ENCODE data around the gene TOP2B. TPM values are rescaled to one million over a fixed set of nuclear protein-coding genes. Genes with fewer than 3 reads are reported as not detected.

TOP2B gene
- total and polyA plus RNA-seq, 2 experiments from 2014 or later, result 92.0 to 179 TPM

DNA sequence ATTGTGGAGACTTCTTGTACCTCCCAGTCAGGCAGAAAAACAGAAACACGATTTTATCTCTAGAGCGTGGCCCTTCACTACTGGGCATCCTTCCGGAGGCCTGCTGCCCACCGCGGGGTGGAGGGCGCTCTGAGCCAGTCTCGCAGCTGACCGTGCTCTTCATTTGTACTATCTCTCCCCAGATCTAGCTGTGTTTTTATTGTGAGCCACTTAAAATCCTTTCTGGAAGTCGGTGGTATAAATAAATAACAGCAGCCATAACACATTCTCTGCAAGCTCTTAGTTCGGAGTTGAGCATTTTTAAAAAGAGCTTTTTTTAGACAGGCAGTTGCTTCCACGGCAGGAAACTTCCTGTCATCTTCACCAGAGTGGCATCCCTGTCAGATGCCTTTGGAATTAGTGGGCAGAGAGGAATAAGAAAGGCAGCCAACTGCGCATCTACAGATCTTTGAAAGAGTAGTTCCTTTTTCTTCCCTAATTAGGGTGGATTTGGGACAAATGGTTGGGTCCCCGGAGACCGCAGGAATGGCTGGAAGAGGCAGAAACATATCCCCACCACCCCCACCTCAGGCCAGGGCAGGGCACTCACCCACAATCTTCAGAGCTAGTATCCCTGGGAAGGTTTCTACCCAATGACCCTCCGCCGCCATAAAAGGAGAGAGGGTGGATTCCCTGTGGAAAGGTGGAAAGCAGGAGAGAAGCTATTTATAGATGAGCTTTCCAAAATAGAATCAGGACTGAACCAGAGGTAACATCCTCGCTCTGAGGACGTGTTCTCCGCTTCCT lies 91.1 kb downstream of the TOP2B start (continued):
- TF ChIP-seq ZNF462 (CRISPR knock-in tag; IDR thresholded peaks at IDR 0.05), result no peak

GRCh38 chr3:25572919-25573385 lies 91.8 kb downstream of the TOP2B start:
- no peaks in the 10 kb centered on the region for H3K9me3 Mint-ChIP-seq
- Histone ChIP-seq H3K4me2 (no peak overlapping the region), H3K9me2 (ENCODE audit: insufficient read depth) (peaks cover 5% of the 10 kb centered on the region; the same call in 1 of the 2 replicates), H3K4me3 (no peak overlapping the region), H3K4me1 (ENCODE audit: insufficient read depth) (no peaks in the 10 kb centered on the region), H3K27me3 (ENCODE audit: insufficient read depth) (no peaks in the 10 kb centered on the region), H3K27ac (ENCODE audit: low read depth) (no peak overlapping the region), H3F3A (replicated peaks; ENCODE audit: low read depth) (no peaks in the 10 kb centered on the region), H4K20me1 (replicated peaks; ENCODE audit: insufficient read depth) (no peaks in the 10 kb centered on the region), H2AFZ (no peak overlapping the region), H3K36me3 (ENCODE audit: insufficient read depth) (no peaks in the 10 kb centered on the region), H3K79me2 (replicated peaks; ENCODE audit: insufficient read depth) (no peaks in the 10 kb centered on the region)
- H3K27ac Mint-ChIP-seq, result no peak overlapping the region; the same call in 1 of the 2 replicates
- no peaks in the 10 kb centered on the region for H3K36me3 Mint-ChIP-seq (ENCODE audit: low read depth)
- DNase-seq (ENCODE audit: low spot score), result no peak
- H3K27me3 Mint-ChIP-seq (ENCODE audit: insufficient read depth, low read depth, poor library complexity), result peaks cover 5% of the 10 kb centered on the region
- no peak overlapping the region for H3K4me3 Mint-ChIP-seq
- no peak for ATAC-seq
- H3K4me1 Mint-ChIP-seq, result peaks cover 8% of the 10 kb centered on the region
- TF ChIP-seq CTCF (conservative IDR thresholded peaks at IDR 0.05; ENCODE audit: low read depth in 2 of 2), result no peak

Data from GM23338 (cell line).